Activated B cell treated with CpG ODN at 0.5 μM for 24 hours (primary cell): ENCODE results near the gene HIVEP3. TPM values are rescaled to one million over a fixed set of nuclear protein-coding genes. Genes with fewer than 3 reads are reported as not detected.

Experiments used
- ATAC-seq: fragments of 200-7000 bp; cut with Tn5 transposase; one replicate; pipeline ENCODE4 v1.10.0; 2021; ENCODE audit warnings: low read depth, mild to moderate bottlenecking, moderate library complexity
- CTCF ChIA-PET: fragments of 350-600 bp; sonication (Branson Sonifier 250); formaldehyde crosslinking; loops from one replicate; lab custom pipeline; 2021; ENCODE audit warnings: antibody characterized with exemption; lab: Charles Lee
- POLR2A ChIA-PET: fragments of 350-600 bp; sonication (Branson Sonifier 250); formaldehyde crosslinking; loops from one replicate; lab custom pipeline; 2021; ENCODE audit warnings: antibody characterized with exemption; lab: Charles Lee
- DNase-seq: peaks from one replicate; pipeline ENCODE4 v3.0.0; 2022
- H3K27ac Mint-ChIP-seq: one replicate; pipeline ENCODE4 v1.8.0; 2020; ENCODE audit warnings: mixed read lengths
- H3K27me3 Mint-ChIP-seq: one replicate; pipeline ENCODE4 v1.8.0; 2021; ENCODE audit warnings: mixed read lengths
- H3K36me3 Mint-ChIP-seq: one replicate; pipeline ENCODE4 v1.8.0; 2021; ENCODE audit warnings: low read depth, mixed read lengths
- H3K4me1 Mint-ChIP-seq: one replicate; pipeline ENCODE4 v1.8.0; 2021; ENCODE audit warnings: mixed read lengths
- H3K4me3 Mint-ChIP-seq: one replicate; pipeline ENCODE4 v1.8.0; 2020; ENCODE audit warnings: mild to moderate bottlenecking, mixed read lengths
- H3K9me3 Mint-ChIP-seq: one replicate; pipeline ENCODE4 v1.8.0; 2020; ENCODE audit warnings: mixed read lengths
- CTCF ChIP-seq: fragments of 200-600 bp; IDR thresholded peaks from one replicate; pipeline ENCODE4 v1.8.0; 2022; ENCODE audit warnings: antibody characterized with exemption, mild to moderate bottlenecking
- intact Hi-C: fragments of 100-400 bp; cut with micrococcal nuclease; formaldehyde crosslinking; loops from one replicate; pipeline ENCODE4 v1.15.1; 2024
- total RNA-seq: library from RNA; stranded (reverse); gene quantifications from 2 replicates; pipeline ENCODE4 v1.2.3, GENCODE V29; 2022

HIVEP3 gene
- total RNA-seq, 1 donor from 2014 or later = 14.4 TPM

- peaks cover 38% of the 10 kb centered on the region for H3K4me1 Mint-ChIP-seq
- POLR2A ChIA-PET = no interaction called here
- DNase-seq (no peak), ATAC-seq (no peak)
- no peaks in the 10 kb centered on the region for H3K36me3 Mint-ChIP-seq
- no peaks in the 10 kb centered on the region for H3K9me3 Mint-ChIP-seq
- H3K27me3 Mint-ChIP-seq = no peaks in the 10 kb centered on the region
- H3K27ac Mint-ChIP-seq = no peak overlapping the region
- CTCF ChIA-PET = interaction anchor here (1.0 kb wide), 1 partner anchor 18 kb away, joined by 3 read pairs; no protein-coding TSS in a partner anchor
- TF ChIP-seq CTCF = no peak
- intact Hi-C loops = no loop called here
- no peak overlapping the region for H3K4me3 Mint-ChIP-seq
These were observed 123.4 kb downstream of the HIVEP3 start for GRCh38 chr1:41795205-41795762.

GRCh38 chr1:41794031-41794430 lies 124.7 kb downstream of the HIVEP3 start:
- TF ChIP-seq CTCF = no peak
- no peaks in the 10 kb centered on the region for H3K36me3 Mint-ChIP-seq
- ChIA-PET POLR2A (no interaction called here), CTCF (no interaction called here)
- no peaks in the 10 kb centered on the region for H3K27me3 Mint-ChIP-seq
- intact Hi-C loops = no loop called here
- H3K27ac Mint-ChIP-seq = no peak overlapping the region
- peaks cover 26% of the 10 kb centered on the region for H3K4me1 Mint-ChIP-seq
- no peak overlapping the region for H3K4me3 Mint-ChIP-seq
- no peaks in the 10 kb centered on the region for H3K9me3 Mint-ChIP-seq
- ATAC-seq (no peak), DNase-seq (no peak)

- H3K4me3 Mint-ChIP-seq = no peak overlapping the region
- ATAC-seq (no peak), DNase-seq (no peak)
- no peak overlapping the region for H3K27ac Mint-ChIP-seq
- POLR2A ChIA-PET = no interaction called here
- no peak for TF ChIP-seq CTCF
- H3K36me3 Mint-ChIP-seq = no peaks in the 10 kb centered on the region
- H3K27me3 Mint-ChIP-seq = no peaks in the 10 kb centered on the region
- intact Hi-C loops = no loop called here
- H3K4me1 Mint-ChIP-seq = peaks cover 26% of the 10 kb centered on the region
- H3K9me3 Mint-ChIP-seq = no peaks in the 10 kb centered on the region
- CTCF ChIA-PET = interaction anchor here (0.6 kb wide), 1 partner anchor 63 kb away, joined by 3 read pairs; no protein-coding TSS in a partner anchor
These were observed 126.3 kb downstream of the HIVEP3 start for GRCh38 chr1:41792485-41792770.

- POLR2A ChIA-PET = no interaction called here
- no peak overlapping the region for H3K27ac Mint-ChIP-seq
- H3K27me3 Mint-ChIP-seq = no peaks in the 10 kb centered on the region
- no peaks in the 10 kb centered on the region for H3K36me3 Mint-ChIP-seq
- ATAC-seq = no peak
- no peak for DNase-seq
- H3K4me1 Mint-ChIP-seq = peaks cover 26% of the 10 kb centered on the region
- CTCF ChIA-PET = no interaction called here
- H3K4me3 Mint-ChIP-seq = no peak overlapping the region
- no peak for TF ChIP-seq CTCF
- H3K9me3 Mint-ChIP-seq = no peaks in the 10 kb centered on the region
- intact Hi-C loops = no loop called here
These were observed 126.8 kb downstream of the HIVEP3 start for GRCh38 chr1:41791667-41792484.

- DNase-seq (no peak), ATAC-seq (no peak)
- TF ChIP-seq CTCF = no peak
- Mint-ChIP-seq H3K27me3 (no peaks in the 10 kb centered on the region), H3K4me3 (no peak overlapping the region), H3K27ac (no peak overlapping the region), H3K36me3 (no peaks in the 10 kb centered on the region), H3K4me1 (peaks cover 26% of the 10 kb centered on the region), H3K9me3 (no peaks in the 10 kb centered on the region)
- ChIA-PET POLR2A (interaction anchor here (1.0 kb wide), 1 partner anchor 39 kb away, joined by 3 read pairs; no protein-coding TSS in a partner anchor), CTCF (interaction anchor here (1.3 kb wide), 1 partner anchor 63 kb away, joined by 3 read pairs; no protein-coding TSS in a partner anchor)
- intact Hi-C loops = no loop called here
These were observed 128.4 kb downstream of the HIVEP3 start for GRCh38 chr1:41790351-41790750.
